ENCODE measurements around the gene MTHFD1.

MTHFD1 gene

DNA sequence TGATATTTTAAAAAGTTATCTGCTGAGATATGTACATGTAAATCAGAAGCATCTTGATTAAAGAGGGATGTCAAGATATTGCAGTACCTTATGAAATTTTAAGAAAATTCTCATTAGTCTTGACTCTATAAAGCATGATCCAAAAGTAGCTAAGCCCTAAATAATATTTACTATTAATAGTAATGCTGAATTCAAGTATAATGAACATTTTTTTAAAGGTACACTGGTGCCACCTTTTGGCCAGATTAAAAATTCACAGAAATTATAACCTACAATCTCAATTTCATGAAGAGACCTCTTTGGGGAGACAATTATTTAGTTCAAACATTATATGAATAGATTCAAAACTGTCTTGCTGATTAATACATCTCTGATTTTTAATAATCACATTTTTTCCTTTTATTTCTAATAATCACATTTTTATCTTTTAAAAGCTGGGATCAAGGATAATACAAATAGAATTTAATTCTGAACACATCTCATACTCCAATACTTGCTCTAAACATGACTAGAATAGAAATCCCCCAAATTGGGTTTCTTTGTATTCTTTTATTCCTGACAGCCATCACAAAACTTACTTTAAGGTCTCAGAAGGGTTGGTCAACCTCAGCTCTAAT is 90.6 kb downstream of the MTHFD1 start:
- Histone ChIP-seq H3K14ac (ENCODE audit: low read length) (no peak overlapping the region), H3K27ac (ENCODE audit: low read depth, low read length) (no peak overlapping the region), H3K4me2 (ENCODE audit: low read length) (no peak overlapping the region), H4K8ac (ENCODE audit: low read depth, low read length) (no peak overlapping the region), H3K4me1 (ENCODE audit: control insufficient read depth in 1 of 2, insufficient read depth in 2 of 2, low read length in 2 of 2) (no peaks in the 10 kb centered on the region), H4K12ac (ENCODE audit: low read depth, low read length) (no peak overlapping the region), H2AFZ (ENCODE audit: insufficient read depth, low read length, poor library complexity) (no peak overlapping the region), H3K9me3 (ENCODE audit: insufficient read depth, low read depth, low read length) (no peaks in the 10 kb centered on the region), H3K79me1 (ENCODE audit: low read length) (peaks cover 3% of the 10 kb centered on the region), H3K23ac (ENCODE audit: low read length) (no peak overlapping the region), H2BK12ac (ENCODE audit: low read length) (no peak overlapping the region), H3K9ac (ENCODE audit: low read length) (no peak overlapping the region), H2AK5ac (ENCODE audit: low read length) (no peak overlapping the region), H3K4me3 (ENCODE audit: low read depth, low read length) (no peak overlapping the region), H3K27me3 (ENCODE audit: insufficient read depth, low read length) (no peaks in the 10 kb centered on the region), H3K18ac (ENCODE audit: low read length) (no peak overlapping the region), H3K4ac (ENCODE audit: low read depth, low read length) (no peak overlapping the region), H2BK120ac (ENCODE audit: insufficient read depth, low read length, poor library complexity) (no peak overlapping the region), H3K79me2 (ENCODE audit: control insufficient read depth, insufficient read depth, low read length, poor library complexity) (no peaks in the 10 kb centered on the region), H3K36me3 (ENCODE audit: control insufficient read depth in 1 of 2, insufficient read depth in 2 of 2, low read length in 2 of 2) (no peaks in the 10 kb centered on the region), H4K91ac (ENCODE audit: low read depth, low read length) (no peak overlapping the region), H2BK5ac (ENCODE audit: low read depth, low read length, poor library complexity) (no peak overlapping the region)
- DNase-seq: peak in 1 of 2 donors; percentile 75

DNA sequence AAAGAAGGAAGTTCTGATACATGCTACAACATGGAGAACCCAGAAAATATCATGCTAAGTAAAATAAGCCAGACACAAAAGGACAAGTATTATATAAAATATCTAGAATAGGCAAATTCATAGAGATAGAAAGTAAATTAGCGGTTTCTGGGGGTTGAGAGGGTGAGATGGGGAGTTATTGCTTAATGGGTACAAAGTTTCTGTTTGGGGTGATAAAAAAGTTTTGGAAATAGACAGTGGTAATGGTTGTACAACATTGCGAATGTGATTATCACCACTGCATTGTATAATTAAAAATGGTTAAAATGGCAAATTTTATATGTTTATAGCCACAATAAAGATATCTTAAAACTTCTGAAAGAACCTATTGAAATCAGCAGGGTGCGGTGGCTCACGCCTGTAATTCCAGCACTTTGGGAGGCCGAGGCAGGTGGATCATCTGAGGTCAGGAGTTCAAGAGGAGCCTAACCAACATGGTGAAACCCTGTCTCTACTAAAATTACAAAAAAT is 100.5 kb downstream of the MTHFD1 start:
- no peak overlapping the region for H3K4ac ChIP-seq (ENCODE audit: low read depth, low read length)
- H2BK120ac ChIP-seq (ENCODE audit: insufficient read depth, low read length, poor library complexity): no peak overlapping the region
- H3K23ac ChIP-seq (ENCODE audit: low read length): no peak overlapping the region

DNA sequence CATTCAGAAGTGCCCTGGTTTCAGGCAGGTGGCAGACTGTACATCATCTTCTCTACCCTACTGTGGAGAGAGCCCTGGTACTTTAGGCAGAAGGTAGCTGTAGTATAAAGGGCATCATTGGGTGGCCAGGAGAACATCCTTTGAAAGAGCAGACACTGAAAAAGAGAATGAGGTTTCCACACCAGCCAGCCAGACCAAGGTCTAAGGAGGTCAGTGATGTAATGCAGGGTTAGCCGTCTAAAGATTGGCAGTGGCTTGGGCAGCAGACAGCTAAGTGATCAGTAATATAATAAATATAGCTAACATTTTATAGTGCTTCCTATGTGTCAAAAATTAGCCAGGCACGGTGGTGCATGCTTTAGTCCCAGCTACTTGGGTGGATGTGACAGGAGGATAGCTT is 103.5 kb downstream of the MTHFD1 start:
- no peaks in the 10 kb centered on the region for H3K9me3 ChIP-seq (ENCODE audit: insufficient read depth, low read depth, low read length)
- H3K27ac ChIP-seq (ENCODE audit: low read depth, low read length): no peak overlapping the region
- no peak overlapping the region for H3K4ac ChIP-seq (ENCODE audit: low read depth, low read length)
- H3K9ac ChIP-seq (ENCODE audit: low read length): no peak overlapping the region
- H3K79me2 ChIP-seq (ENCODE audit: control insufficient read depth, insufficient read depth, low read length, poor library complexity): no peaks in the 10 kb centered on the region
- DNase-seq: no peak
- H4K8ac ChIP-seq (ENCODE audit: low read depth, low read length): no peak overlapping the region
- peaks cover 0 to 2% of the 10 kb centered on the region in 2 experiments for H3K4me1 ChIP-seq (ENCODE audit: control insufficient read depth in 1 of 2, insufficient read depth in 2 of 2, low read length in 2 of 2)
- no peak overlapping the region for H3K4me2 ChIP-seq (ENCODE audit: low read length)
- no peak overlapping the region for H3K14ac ChIP-seq (ENCODE audit: low read length)
- H3K4me3 ChIP-seq (ENCODE audit: low read depth, low read length): no peak overlapping the region
- no peak overlapping the region for H4K12ac ChIP-seq (ENCODE audit: low read depth, low read length)
- no peak overlapping the region for H2BK5ac ChIP-seq (ENCODE audit: low read depth, low read length, poor library complexity)
- H4K91ac ChIP-seq (ENCODE audit: low read depth, low read length): no peak overlapping the region
- WGBS (ENCODE audit: extremely low coverage, insufficient coverage, insufficient read length): no CpG with 5 or more reads among the region's 2 CpGs
- no peak overlapping the region for H3K23ac ChIP-seq (ENCODE audit: low read length)
- peaks cover 11 to 15% of the 10 kb centered on the region in 2 experiments for H3K36me3 ChIP-seq (ENCODE audit: control insufficient read depth in 1 of 2, insufficient read depth in 2 of 2, low read length in 2 of 2)
- no peaks in the 10 kb centered on the region for H3K27me3 ChIP-seq (ENCODE audit: insufficient read depth, low read length)
- no peak overlapping the region for H2AFZ ChIP-seq (ENCODE audit: insufficient read depth, low read length, poor library complexity)
- H2BK12ac ChIP-seq (ENCODE audit: low read length): no peak overlapping the region
- peaks cover 3% of the 10 kb centered on the region for H3K79me1 ChIP-seq (ENCODE audit: low read length)
- no peak overlapping the region for H2AK5ac ChIP-seq (ENCODE audit: low read length)
- no peak overlapping the region for H2BK120ac ChIP-seq (ENCODE audit: insufficient read depth, low read length, poor library complexity)
- H3K18ac ChIP-seq (ENCODE audit: low read length): no peak overlapping the region

More for the DNA sequence above, 100.5 kb downstream of the MTHFD1 start:
- H4K91ac ChIP-seq (ENCODE audit: low read depth, low read length): no peak overlapping the region
- H3K4me3 ChIP-seq (ENCODE audit: low read depth, low read length): no peak overlapping the region
- no peaks in the 10 kb centered on the region for H3K9me3 ChIP-seq (ENCODE audit: insufficient read depth, low read depth, low read length)
- no peak overlapping the region for H3K27ac ChIP-seq (ENCODE audit: low read depth, low read length)
- no peak overlapping the region for H3K4me2 ChIP-seq (ENCODE audit: low read length)
- H3K79me1 ChIP-seq (ENCODE audit: low read length): no peaks in the 10 kb centered on the region
- WGBS (ENCODE audit: extremely low coverage, insufficient coverage, insufficient read length): no CpG with 5 or more reads among the region's 5 CpGs
- no peaks in the 10 kb centered on the region for H3K27me3 ChIP-seq (ENCODE audit: insufficient read depth, low read length)
- H2BK5ac ChIP-seq (ENCODE audit: low read depth, low read length, poor library complexity): no peak overlapping the region
- no peaks in the 10 kb centered on the region for H3K4me1 ChIP-seq (ENCODE audit: control insufficient read depth in 1 of 2, insufficient read depth in 2 of 2, low read length in 2 of 2)
- H3K18ac ChIP-seq (ENCODE audit: low read length): no peak overlapping the region
- H4K12ac ChIP-seq (ENCODE audit: low read depth, low read length): no peak overlapping the region
- H2BK12ac ChIP-seq (ENCODE audit: low read length): no peak overlapping the region
- H2AK5ac ChIP-seq (ENCODE audit: low read length): no peak overlapping the region
- no peak overlapping the region for H3K9ac ChIP-seq (ENCODE audit: low read length)
- no peak overlapping the region for H3K14ac ChIP-seq (ENCODE audit: low read length)
- H3K79me2 ChIP-seq (ENCODE audit: control insufficient read depth, insufficient read depth, low read length, poor library complexity): no peaks in the 10 kb centered on the region
- H3K36me3 ChIP-seq (ENCODE audit: control insufficient read depth in 1 of 2, insufficient read depth in 2 of 2, low read length in 2 of 2): peaks cover 11 to 16% of the 10 kb centered on the region in 2 experiments
- no peak overlapping the region for H2AFZ ChIP-seq (ENCODE audit: insufficient read depth, low read length, poor library complexity)
- DNase-seq: no peak
- no peak overlapping the region for H4K8ac ChIP-seq (ENCODE audit: low read depth, low read length)

DNA sequence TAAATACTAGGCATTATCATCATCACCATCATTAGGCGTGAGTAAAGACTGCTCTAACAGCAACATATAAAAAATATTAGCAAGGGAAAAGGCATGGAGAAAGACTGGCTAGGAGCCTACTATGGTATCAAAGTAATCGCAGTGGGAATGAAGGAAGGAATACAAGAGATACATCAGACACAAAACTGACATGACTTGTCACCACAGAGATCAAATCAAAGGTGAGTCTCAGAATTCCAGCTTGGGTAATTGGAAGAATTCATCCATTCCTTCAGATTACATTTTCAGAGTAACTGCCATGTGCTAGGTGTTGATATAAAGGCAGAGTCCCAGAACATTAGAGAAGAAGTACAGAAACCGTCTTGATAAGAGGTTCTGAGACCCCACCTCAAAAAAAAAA is 105.3 kb downstream of the MTHFD1 start:
- Histone ChIP-seq H3K4ac (ENCODE audit: low read depth, low read length) (no peak overlapping the region), H2AK5ac (ENCODE audit: low read length) (no peak overlapping the region), H2BK120ac (ENCODE audit: insufficient read depth, low read length, poor library complexity) (no peak overlapping the region), H3K9me3 (ENCODE audit: insufficient read depth, low read depth, low read length) (no peaks in the 10 kb centered on the region), H3K36me3 (ENCODE audit: control insufficient read depth in 1 of 2, insufficient read depth in 2 of 2, low read length in 2 of 2) (peaks cover 3 to 10% of the 10 kb centered on the region in 2 experiments), H3K27ac (ENCODE audit: low read depth, low read length) (no peak overlapping the region), H3K4me1 (ENCODE audit: control insufficient read depth in 1 of 2, insufficient read depth in 2 of 2, low read length in 2 of 2) (peaks cover 0 to 4% of the 10 kb centered on the region in 2 experiments), H3K23ac (ENCODE audit: low read length) (no peak overlapping the region), H3K4me3 (ENCODE audit: low read depth, low read length) (no peak overlapping the region), H2AFZ (ENCODE audit: insufficient read depth, low read length, poor library complexity) (no peak overlapping the region), H3K79me1 (ENCODE audit: low read length) (peaks cover 3% of the 10 kb centered on the region), H4K91ac (ENCODE audit: low read depth, low read length) (no peak overlapping the region), H3K79me2 (ENCODE audit: control insufficient read depth, insufficient read depth, low read length, poor library complexity) (no peaks in the 10 kb centered on the region), H2BK12ac (ENCODE audit: low read length) (no peak overlapping the region), H4K12ac (ENCODE audit: low read depth, low read length) (no peak overlapping the region), H3K9ac (ENCODE audit: low read length) (no peak overlapping the region), H3K4me2 (ENCODE audit: low read length) (no peak overlapping the region), H4K8ac (ENCODE audit: low read depth, low read length) (no peak overlapping the region), H3K18ac (ENCODE audit: low read length) (no peak overlapping the region), H3K27me3 (ENCODE audit: insufficient read depth, low read length) (no peaks in the 10 kb centered on the region), H2BK5ac (ENCODE audit: low read depth, low read length, poor library complexity) (no peak overlapping the region), H3K14ac (ENCODE audit: low read length) (no peak overlapping the region)
- DNase-seq: no peak
- WGBS (ENCODE audit: extremely low coverage, insufficient coverage, insufficient read length): no CpG with 5 or more reads among the region's 3 CpGs

All from trophoblast cell (in vitro differentiated cells and primary cell).